Testis (tissue), 3 donors: ENCODE results near the gene DPP9. TPM values are rescaled to one million over a fixed set of nuclear protein-coding genes. Genes with fewer than 3 reads are reported as not detected.

ENCODE experiments used
- DNase-seq: peaks from one replicate; pipeline ENCODE4 v3.0.0-alpha.2; 2019
- H3K27ac ChIP-seq, 2 donors: fragments of 200-600 bp; sonication (generic); one replicate each; pipeline ENCODE4 v1.5.1; 2019
- H3K27me3 ChIP-seq: fragments of 200-600 bp; sonication (generic); one replicate; pipeline ENCODE4 v1.5.1; 2019
- H3K36me3 ChIP-seq: fragments of 200-600 bp; sonication (generic); one replicate; pipeline ENCODE4 v1.5.1; 2017; ENCODE audit warnings: low read depth; ENCODE audit errors: missing control alignments
- H3K4me1 ChIP-seq: fragments of 200-600 bp; sonication (generic); one replicate; pipeline ENCODE4 v1.5.1; 2019
- H3K4me3 ChIP-seq, 2 donors: fragments of 200-600 bp; sonication (generic); one replicate each; pipeline ENCODE4 v1.5.1; 2017 to 2019
- H3K9me3 ChIP-seq: fragments of 200-600 bp; sonication (generic); one replicate; pipeline ENCODE4 v1.5.1; 2017
- POLR2A ChIP-seq: fragments of 450-650 bp; IDR thresholded peaks from one replicate; pipeline ENCODE4 v1.6.1; 2017; ENCODE audit warnings: antibody characterized with exemption, mild to moderate bottlenecking, moderate library complexity
- WGBS, 2 donors: methylation state at CpG; one replicate each; pipeline ENCODE4 v1.1.5; 2018; 5-methylcytosine and 5-hydroxymethylcytosine counted together
- intact Hi-C: fragments of 100-400 bp; cut with DNase I; formaldehyde crosslinking; loops from one replicate; pipeline ENCODE4 v1.15.1; 2023; ENCODE audit warnings: low total_unique reads
- polyA plus RNA-seq: library from polyadenylated mRNA; stranded (reverse); fragments of 350-450 nt; fragmentation: Illumina TruSeq; extraction: RNeasy Lipid Tissue Mini Kit (QIAGEN cat#74804); gene quantifications from one replicate; pipeline ENCODE4 v1.2.3, GENCODE V29; 2014; ENCODE audit warnings: low read depth, low replicate concordance; ENCODE audit not compliant: insufficient read depth
- total RNA-seq, 2 donors: library from RNA; depleted of rRNA; stranded (reverse); fragments of >200 nt; gene quantifications; one replicate each; pipeline ENCODE4 v1.2.3, GENCODE V29; 2016
- TF ChIP-seq, protein P1 (sequence below), 3 experiments: fragments of 450-650 bp in 2 of 3; fragments of 200-600 bp in 1 of 3; sonication (generic) in 1 of 3; IDR thresholded peaks; one replicate each; pipeline ENCODE4 v1.5.1; 2016 to 2019; ENCODE audit warnings: antibody characterized with exemption in 3 of 3, mild to moderate bottlenecking in 2 of 3, moderate library complexity in 1 of 3

Gene DPP9
- total and polyA plus RNA-seq, 3 donors from 2014 or later, result 24.6 to 74.2 (median 65.1) TPM

DNA sequence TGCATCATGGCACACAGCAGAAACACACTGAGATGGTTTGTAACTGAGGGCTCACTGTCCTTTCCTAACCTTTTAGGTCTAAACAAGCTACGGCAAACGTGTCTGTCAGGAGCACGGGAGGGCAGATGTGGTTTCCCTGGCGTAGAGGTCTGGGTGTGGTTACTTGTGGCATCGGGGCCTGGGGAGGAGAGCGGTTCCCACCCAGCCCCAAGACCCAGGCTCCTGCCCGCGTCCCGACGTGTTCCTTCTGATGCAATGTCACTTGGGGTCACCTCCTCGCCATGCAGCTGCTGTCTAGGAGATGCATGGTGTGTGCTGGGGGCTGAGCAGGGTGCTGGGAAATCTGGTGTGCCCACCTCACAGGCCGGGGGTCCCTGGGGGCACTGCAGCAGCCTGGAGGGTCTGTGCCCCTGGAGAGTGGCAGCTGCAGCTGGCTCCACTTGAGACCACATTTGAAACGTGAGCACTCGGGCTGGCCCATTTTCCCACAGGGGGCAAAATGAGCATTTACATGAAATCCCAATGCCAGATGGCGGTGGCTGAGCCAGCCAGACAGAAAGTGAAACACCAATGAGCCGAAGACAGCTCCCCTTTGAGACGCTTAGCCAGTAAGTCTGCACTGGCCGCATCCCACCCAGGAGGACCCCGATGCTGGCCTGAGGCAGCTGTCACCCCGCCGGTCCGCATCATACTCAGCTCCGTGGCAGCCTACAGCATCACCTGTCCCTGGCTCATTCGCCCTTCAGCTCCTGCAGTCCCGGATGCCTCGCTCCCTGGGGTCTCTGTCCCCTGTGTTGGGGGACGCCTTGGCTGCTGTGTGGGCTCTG lies 31.2 kb downstream of the DPP9 start:
- WGBS, 2 donors, result 91 to 93% methylated on average over 10 to 26 of the region's 27 CpGs
- Histone ChIP-seq H3K36me3 (no peaks in the 10 kb centered on the region), H3K4me1 (no peaks in the 10 kb centered on the region), H3K27me3 (no peaks in the 10 kb centered on the region), H3K27ac (no peak overlapping the region), H3K4me3 (no peak overlapping the region), H3K9me3 (no peaks in the 10 kb centered on the region)
- intact Hi-C loops, result no loop called here
- DNase-seq, result no peak
- no peak for TF ChIP-seq POLR2A
- TF ChIP-seq, protein P1, sequence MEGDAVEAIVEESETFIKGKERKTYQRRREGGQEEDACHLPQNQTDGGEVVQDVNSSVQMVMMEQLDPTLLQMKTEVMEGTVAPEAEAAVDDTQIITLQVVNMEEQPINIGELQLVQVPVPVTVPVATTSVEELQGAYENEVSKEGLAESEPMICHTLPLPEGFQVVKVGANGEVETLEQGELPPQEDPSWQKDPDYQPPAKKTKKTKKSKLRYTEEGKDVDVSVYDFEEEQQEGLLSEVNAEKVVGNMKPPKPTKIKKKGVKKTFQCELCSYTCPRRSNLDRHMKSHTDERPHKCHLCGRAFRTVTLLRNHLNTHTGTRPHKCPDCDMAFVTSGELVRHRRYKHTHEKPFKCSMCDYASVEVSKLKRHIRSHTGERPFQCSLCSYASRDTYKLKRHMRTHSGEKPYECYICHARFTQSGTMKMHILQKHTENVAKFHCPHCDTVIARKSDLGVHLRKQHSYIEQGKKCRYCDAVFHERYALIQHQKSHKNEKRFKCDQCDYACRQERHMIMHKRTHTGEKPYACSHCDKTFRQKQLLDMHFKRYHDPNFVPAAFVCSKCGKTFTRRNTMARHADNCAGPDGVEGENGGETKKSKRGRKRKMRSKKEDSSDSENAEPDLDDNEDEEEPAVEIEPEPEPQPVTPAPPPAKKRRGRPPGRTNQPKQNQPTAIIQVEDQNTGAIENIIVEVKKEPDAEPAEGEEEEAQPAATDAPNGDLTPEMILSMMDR (IDR thresholded peaks at IDR 0.05), result no peak

DNA sequence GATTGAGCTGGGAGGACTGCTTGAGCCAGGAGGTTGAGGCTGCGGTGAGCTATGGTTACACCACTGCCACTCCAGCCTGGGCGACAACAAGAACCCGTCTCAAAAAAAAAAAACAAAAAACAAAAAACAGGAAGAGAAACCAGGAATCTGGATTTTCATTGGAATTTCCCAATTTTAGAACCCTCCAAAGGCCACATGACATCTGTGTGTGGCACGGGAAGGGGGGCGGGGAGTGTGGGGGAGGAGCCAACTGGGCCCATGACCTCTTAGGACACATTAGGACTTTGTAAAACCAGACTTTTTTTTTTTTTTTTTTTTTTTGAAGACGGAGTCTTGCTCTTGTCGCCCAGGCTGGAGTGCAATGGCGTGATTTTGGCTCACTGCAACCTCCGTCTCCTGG lies 32.3 kb downstream of the DPP9 start:
- H3K27ac ChIP-seq, result no peak overlapping the region
- H3K9me3 ChIP-seq, result no peaks in the 10 kb centered on the region
- no peak overlapping the region for H3K4me3 ChIP-seq
- WGBS, 2 donors, result 89 to 91% methylated on average over 9 of the region's 9 CpGs
- TF ChIP-seq, protein P1 (IDR thresholded peaks at IDR 0.05), result no peak
- no peak for TF ChIP-seq POLR2A
- H3K4me1 ChIP-seq, result no peaks in the 10 kb centered on the region
- DNase-seq, result no peak
- intact Hi-C loops, result no loop called here
- H3K27me3 ChIP-seq, result no peaks in the 10 kb centered on the region
- H3K36me3 ChIP-seq, result no peaks in the 10 kb centered on the region

DNA sequence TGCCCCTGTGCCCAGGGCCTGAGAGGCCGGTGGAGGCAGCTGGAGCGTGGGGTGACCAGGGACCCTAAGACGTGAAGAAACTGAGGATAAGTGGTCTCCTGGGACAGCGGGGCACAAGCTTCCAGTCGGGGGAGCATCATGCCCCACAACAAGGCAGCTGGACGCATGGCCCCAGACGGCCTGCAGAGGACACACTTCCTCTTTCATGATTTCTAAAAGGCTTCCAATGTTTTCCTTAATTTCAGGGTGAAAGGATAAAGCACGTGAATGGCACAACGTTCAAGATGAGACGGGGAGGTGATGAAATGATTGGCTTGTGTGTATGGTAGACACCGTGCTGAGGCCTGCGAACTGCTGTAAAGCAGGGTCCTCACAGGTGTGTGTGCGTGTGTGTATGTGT lies 33.3 kb downstream of the DPP9 start:
- Histone ChIP-seq H3K27ac (no peak overlapping the region), H3K4me3 (no peak overlapping the region), H3K9me3 (no peaks in the 10 kb centered on the region), H3K4me1 (no peaks in the 10 kb centered on the region), H3K27me3 (no peaks in the 10 kb centered on the region), H3K36me3 (no peaks in the 10 kb centered on the region)
- DNase-seq, result no peak
- intact Hi-C loops, result no loop called here
- TF ChIP-seq, protein P1 (IDR thresholded peaks at IDR 0.05), result no peak
- no peak for TF ChIP-seq POLR2A
- WGBS, 2 donors, result 79 to 85% methylated on average over 13 of the region's 13 CpGs

DNA sequence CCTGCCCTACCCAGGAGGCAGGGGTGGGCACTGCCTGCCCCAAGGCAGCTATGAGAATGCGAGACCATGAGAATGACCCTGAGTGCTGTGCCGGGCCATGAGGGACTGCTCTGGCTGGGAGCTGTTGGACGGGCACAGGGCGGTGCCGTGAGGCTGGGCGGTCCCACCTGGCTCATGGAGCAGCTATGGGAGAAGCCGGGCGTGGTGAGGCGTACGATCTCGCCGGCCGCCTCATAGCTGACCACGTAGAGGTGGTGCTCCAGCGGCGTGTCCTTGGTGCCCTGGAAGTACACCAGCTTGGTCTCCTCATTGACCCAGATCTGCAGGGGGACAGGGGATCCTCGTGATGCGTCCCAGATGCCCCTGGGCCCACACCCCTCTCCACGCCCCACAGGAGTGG lies 34.2 kb downstream of the DPP9 start:
- WGBS, 2 donors, result 97 to 100% methylated on average over 5 to 19 of the region's 19 CpGs

More for the DNA sequence above, 34.2 kb downstream of the DPP9 start:
- no peak for DNase-seq
- Histone ChIP-seq H3K27me3 (no peaks in the 10 kb centered on the region), H3K36me3 (no peaks in the 10 kb centered on the region), H3K27ac (no peak overlapping the region), H3K4me3 (no peak overlapping the region), H3K4me1 (no peaks in the 10 kb centered on the region), H3K9me3 (no peaks in the 10 kb centered on the region)
- intact Hi-C loops, result no loop called here
- TF ChIP-seq, protein P1 (IDR thresholded peaks at IDR 0.05), result no peak
- TF ChIP-seq POLR2A, result no peak
